HG03025 (cell line): ENCODE data around the gene ARHGEF12.

ENCODE experiments used
- ATAC-seq: cut with Tn5 transposase; IDR thresholded peaks from one replicate; pipeline ENCODE4 v1.9.1; 2021; ENCODE audit warnings: mild to moderate bottlenecking, moderate library complexity; ENCODE audit not compliant: unreplicated experiment, low FRiP score

The ARHGEF12 gene

DNA sequence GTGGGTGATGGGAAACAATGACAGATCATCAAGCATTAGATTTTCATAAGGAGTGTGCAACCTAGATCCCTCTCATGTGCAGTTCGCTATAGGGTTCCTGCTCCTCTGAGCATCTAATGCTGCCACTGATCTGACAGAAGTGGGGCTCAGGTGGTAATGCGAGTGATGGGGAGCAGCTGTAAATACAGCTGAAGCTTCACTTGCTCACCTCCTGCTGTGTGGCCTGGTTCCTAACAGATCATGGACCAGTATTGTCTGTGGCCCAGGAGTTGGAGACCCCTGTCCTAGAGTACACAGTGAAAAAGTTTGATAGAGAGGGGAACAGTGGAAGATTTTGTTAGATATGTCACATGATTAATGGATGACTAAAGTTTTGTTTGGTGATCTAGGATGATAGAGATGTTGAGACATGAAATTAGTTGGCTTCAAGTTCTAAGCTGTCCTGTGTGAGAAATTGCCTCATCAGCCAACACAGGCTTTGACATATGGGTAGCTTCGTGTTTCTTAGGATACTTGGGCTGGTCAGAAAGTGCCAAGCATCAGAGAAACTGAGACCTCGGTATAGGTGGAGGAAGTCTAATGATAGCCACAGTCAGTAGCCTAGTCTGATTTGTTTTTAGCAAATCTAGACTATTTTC, 47.4 kb downstream of the ARHGEF12 start:
- ATAC-seq, result no peak

- ATAC-seq, result no peak
Measured at GRCh38 chr11:120384476-120384875, 48.3 kb downstream of the ARHGEF12 start.

- ATAC-seq, result no peak
Measured at GRCh38 chr11:120385110-120385509, 48.9 kb downstream of the ARHGEF12 start.

DNA sequence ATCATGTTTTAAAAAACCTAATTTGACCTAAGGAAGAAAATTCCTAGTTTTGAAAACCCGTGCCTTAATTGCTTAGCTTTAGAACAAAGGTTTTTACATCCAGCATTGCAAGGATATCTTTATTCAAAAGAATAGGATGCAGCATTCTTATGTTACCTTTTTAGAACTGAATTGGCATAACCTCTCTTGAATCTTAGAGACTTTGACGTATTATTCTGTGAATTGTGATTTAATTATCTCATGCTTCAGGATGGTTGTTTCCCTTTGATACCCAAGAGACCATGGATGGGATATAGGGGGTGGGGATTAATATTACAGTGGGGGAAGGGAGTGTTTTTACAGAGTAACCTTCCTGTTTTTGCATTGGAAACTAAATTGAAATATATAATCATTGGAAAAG, 49.4 kb downstream of the ARHGEF12 start:
- no peak for ATAC-seq

DNA sequence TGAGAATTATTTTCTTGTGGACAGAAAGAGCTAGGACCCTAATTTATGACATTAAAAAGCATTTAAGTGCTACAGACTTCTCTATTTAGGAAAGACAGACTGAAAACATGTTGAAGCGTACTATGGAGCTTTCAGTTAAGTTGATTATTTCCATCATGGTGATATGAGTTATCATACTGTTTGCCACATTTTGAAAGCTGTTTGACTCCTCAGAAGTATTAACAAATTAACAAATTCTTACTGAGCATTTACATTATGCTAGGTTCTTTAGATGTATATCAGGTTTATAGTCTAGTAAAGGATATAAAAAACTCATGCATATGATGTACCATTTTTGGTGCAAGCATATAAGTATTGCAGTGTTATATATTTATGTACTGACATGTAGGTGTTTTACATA, 50.1 kb downstream of the ARHGEF12 start:
- no peak for ATAC-seq

- ATAC-seq, result no peak
Measured at GRCh38 chr11:120386774-120387371, 50.7 kb downstream of the ARHGEF12 start.

DNA sequence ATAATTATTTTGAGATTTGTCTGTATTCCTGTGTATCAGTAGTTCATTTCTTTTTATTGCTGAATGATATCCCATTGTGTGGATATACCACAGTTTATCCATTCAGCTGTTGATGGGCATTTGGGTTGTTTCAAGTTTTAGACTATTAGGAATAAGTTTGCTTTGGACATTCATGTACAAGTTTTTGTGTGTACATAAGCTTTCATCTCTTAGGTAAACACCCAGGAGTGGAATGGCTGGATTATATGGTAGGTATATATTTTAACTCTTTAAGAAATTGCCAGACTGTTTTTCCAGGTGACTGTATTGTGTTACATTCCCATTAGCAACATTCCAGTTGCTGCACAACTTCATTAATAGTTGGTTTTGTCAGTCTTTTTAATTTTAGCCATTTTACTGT, 52.0 kb downstream of the ARHGEF12 start:
- ATAC-seq, result no peak

GRCh38 chr11:120389693-120390584, 53.7 kb downstream of the ARHGEF12 start:
- ATAC-seq, result no peak

DNA sequence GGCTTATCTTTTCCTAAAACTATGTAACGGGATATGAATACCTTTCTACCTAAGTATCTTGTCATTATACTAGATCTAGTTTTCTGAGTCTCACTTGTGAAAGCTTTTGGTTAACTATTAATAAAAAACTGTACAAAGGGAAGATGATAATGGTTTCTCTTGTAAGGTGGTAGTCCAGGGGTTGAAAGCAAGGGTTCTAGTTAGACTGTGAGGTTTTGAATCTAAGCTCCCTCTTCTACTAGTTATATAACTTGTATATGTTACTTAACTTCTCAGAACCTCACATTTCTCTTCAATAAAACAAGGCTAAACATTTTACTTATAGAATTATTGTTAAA, 54.3 kb downstream of the ARHGEF12 start:
- no peak for ATAC-seq

GRCh38 chr11:120391292-120391691, 55.1 kb downstream of the ARHGEF12 start:
- no peak for ATAC-seq

GRCh38 chr11:120391854-120392253, 55.6 kb downstream of the ARHGEF12 start:
- no peak for ATAC-seq

- ATAC-seq, result no peak
Measured at GRCh38 chr11:120392314-120392713, 56.1 kb downstream of the ARHGEF12 start.

DNA sequence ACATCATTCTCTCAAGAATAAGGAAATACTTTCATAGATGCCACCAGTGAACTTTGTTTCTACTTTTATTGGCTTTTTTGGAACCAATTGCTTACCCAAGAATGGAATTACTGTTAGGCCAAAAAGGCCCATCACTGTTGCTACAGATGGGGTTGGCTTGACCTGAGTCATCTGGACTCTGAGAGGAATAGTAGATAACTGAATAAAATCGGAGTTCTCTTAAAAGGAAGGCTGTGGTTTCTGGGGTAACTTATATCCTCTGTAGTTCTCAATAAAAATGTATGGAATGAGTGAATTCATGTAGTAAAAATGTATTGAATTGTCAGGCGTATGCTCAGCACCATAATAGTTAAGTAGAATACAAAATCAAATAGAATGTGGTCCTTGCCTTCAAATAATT, 56.6 kb downstream of the ARHGEF12 start:
- ATAC-seq, result no peak

DNA sequence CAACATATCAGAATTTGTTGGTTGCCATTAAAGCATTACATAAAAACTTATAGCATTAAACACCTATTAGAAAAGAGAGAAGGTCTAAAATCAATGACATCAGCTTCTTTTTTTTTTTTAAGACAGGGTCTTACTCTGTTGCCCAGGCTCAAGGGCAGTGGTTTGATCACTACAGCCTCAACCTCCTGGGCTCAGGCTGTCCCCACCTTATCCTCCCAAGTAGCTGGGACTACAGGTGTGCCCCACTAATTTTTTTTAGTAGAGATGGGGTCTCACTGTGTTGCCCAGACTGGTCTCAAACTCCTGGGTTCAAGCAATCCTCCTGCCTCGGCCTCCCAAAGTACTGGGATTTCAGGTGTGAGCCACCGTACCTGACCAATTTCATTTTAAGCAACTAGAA, 57.9 kb downstream of the ARHGEF12 start:
- no peak for ATAC-seq

DNA sequence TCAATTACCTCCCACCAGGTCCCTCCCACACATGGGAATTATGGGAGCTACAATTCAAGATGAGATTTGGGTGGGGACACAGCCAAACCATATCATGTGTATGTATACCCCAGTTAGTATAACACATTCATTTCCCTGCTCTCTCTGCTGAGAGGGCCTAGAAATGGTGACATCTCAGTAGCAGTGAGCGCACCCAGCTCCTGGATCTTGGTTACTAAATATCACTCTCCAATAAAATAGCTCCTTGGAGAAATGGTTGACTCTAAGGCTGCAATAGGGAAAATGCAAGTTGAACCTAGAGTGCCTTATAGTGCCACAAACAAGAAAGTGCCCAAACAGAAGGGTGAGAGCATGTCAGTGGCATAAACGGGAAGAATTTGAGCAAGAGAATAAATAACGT, 59.6 kb downstream of the ARHGEF12 start:
- ATAC-seq, result no peak

DNA sequence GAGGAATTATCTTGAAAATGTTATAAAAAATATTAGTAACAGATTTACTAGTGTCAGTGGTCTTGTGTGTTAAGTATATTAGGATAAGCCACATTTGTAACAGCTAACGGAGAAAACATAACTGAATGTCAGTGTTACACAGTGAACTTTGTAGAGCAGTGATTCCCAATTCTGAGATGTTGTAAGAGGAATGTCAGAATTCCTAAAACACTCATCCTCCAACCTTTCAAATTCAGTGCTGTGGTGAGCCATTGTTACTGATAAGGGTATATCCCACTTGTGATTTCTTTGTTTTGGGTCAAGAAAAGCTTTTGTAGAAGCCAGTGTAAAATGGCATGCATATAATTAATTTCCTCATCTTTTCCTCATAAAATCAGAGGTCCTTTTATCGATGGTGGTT, 61.9 kb downstream of the ARHGEF12 start:
- no peak for ATAC-seq

GRCh38 chr11:120399307-120399706, 63.1 kb downstream of the ARHGEF12 start:
- no peak for ATAC-seq

DNA sequence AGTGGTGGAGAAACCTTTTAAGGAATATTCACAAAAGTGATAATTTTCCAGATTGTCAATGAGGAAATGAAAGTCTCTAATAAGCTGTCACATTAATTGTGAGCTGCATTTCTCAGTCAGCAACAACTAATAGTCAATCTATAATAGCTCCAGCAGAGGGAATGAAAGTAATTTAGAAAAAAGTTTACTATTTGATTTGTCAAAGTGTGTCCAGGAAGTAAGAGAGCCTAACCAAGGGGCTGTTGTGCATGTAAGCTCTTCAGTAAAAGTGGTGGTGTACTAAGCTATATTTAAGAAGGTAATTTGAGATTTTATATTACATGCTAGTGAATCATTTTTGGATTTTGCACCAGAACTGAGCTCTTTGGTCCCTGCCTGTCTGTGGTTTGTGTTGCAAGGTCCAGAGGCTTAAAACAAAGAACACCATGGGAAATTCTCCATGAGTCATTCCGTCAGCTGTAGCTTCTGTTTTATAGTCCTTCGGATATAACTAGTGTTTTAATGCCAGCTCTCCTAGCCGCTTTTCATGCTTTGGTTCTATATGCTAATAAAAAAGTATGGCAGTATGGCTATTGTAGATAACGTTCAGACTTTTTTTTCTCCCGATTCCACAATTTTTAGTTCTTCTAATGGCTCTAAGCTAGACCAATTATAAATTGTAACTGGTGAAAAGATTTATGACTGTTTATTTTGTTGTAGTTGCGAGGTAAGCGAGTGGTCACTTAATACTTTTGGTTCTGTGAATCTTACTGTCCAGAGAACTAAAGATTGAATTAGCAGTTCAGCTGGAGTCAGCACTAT, 64.6 kb downstream of the ARHGEF12 start:
- no peak for ATAC-seq

- no peak for ATAC-seq
Measured at GRCh38 chr11:120401506-120401905, 65.3 kb downstream of the ARHGEF12 start.

DNA sequence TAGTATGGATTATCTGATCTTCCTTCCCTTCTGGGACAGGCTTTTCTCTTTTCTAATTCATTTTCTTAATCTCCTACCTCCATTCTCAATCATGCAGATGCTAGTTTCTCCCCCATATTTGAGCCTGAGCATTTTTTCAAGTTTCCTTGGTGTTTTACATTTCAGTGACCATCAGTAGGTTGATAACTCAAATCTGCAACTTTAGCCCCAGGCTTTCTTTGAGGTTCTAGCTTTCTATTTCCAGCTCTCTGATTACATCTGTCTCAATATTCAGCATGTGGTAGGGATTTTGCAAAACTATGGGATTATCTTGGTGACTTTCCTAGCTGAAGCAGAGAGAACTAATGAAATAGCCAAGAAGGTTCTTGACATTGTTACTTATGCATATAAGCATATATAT, 67.8 kb downstream of the ARHGEF12 start:
- ATAC-seq, result no peak

DNA sequence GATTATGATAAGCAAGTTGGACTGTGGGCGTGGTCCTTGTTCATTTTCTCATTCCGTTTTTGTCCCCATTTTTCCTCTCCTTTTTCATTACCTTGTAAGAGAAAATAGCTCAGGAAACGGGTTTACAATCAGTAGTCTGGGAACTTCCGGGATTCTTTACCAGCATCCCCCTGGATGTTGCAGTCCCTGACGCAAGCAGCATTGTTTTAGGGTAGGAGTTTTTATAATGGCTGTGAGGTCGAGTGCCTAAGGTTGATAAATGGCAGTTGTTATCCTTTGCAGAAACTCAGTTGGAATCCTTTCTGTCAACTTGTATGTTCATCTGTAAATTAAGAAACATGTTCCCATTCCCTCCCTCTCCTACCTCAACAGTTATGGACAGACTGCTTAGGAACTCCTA, 68.3 kb downstream of the ARHGEF12 start:
- ATAC-seq, result no peak
